ENCODE results near the gene BANK1.

DNA sequence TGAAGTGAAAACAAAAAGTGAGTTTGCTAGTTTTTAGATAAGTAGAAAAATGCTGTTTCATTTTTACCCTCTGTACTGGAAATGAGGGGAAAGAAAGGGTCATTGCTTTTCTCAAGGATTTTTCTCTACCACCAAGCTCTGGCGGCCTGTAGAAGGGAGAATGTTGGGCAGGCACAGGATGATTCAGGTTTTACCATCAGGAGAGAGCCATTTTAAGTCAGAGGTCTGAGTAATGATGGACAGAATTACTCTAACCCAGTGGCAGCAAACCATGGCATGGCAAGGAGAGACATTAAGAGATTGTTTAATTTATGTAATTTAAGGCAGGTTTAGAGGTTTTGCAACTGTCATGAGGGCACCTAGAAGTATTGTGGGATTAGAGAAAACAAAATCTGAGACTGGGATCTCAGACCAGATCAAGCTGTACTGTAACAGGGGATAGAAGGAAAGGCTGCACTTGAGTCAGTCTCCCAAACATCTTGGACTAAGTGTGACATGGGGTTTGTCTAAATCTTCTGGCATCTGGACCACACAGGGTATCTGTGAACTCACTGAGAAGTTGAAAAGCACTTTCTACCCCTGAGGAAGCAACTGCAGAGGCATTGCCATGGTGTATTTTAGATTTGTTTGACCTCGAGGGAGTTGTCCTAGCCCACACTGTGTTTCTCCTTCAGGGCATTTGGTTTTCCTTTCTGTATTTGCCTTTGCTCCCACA, 81.6 kb downstream of the BANK1 start:
- TF ChIP-seq, protein P1, sequence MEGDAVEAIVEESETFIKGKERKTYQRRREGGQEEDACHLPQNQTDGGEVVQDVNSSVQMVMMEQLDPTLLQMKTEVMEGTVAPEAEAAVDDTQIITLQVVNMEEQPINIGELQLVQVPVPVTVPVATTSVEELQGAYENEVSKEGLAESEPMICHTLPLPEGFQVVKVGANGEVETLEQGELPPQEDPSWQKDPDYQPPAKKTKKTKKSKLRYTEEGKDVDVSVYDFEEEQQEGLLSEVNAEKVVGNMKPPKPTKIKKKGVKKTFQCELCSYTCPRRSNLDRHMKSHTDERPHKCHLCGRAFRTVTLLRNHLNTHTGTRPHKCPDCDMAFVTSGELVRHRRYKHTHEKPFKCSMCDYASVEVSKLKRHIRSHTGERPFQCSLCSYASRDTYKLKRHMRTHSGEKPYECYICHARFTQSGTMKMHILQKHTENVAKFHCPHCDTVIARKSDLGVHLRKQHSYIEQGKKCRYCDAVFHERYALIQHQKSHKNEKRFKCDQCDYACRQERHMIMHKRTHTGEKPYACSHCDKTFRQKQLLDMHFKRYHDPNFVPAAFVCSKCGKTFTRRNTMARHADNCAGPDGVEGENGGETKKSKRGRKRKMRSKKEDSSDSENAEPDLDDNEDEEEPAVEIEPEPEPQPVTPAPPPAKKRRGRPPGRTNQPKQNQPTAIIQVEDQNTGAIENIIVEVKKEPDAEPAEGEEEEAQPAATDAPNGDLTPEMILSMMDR (IDR thresholded peaks at IDR 0.05): no peak
- TF ChIP-seq POLR2AphosphoS5 (IDR thresholded peaks at IDR 0.05; ENCODE audit: insufficient read depth in 1 of 2, low read depth in 1 of 2): no peak

Data from vagina (tissue), 2 donors.